Measurements from ENCODE around the gene JUP. TPM values are rescaled to one million over a fixed set of nuclear protein-coding genes. Genes with fewer than 3 reads are reported as not detected.

The JUP gene
- total and polyA plus RNA-seq, 2 of the 4 experiments (the other 2 are of a cell fraction), result 12.9 to 27.3 TPM

- no TSS peak for BruUV-seq (replicated peaks)
- H2AK9ac ChIP-seq (replicated peaks; ENCODE audit: low read depth, low read length, poor library complexity), result peak overlapping the region; percentile 63
- H3K27ac ChIP-seq (ENCODE audit: insufficient read depth, low read length), result peak overlapping the region; percentile 19
- H3K4me3 ChIP-seq (ENCODE audit: insufficient read depth, low read depth, low read length), result no peak overlapping the region
- POLR2A ChIA-PET (ENCODE audit: unreplicated experiment), result interaction anchor here (0.5 to 1.3 kb wide), 2 partner anchors 13 to 19 kb away, joined by 3 read pairs; partner anchors contain the start of gene JUP
- dilution Hi-C loops (cut with HindIII; ENCODE audit: low sequenced_read_pairs, unreplicated experiment) (no loop called here), in situ Hi-C loops (cut with MboI; ENCODE audit: low sequenced_read_pairs) (no loop called here), intact Hi-C loops (cut with micrococcal nuclease) (no loop called here)
- no peaks in the 10 kb centered on the region for H3K9me3 ChIP-seq (ENCODE audit: control insufficient read depth, insufficient read depth, low read length)
- CTCF ChIA-PET, result interaction anchor here (0.8 to 1.2 kb wide), 3 partner anchors 13 to 28 kb away, joined by 3 to 12 read pairs (median 5); partner anchors contain the start of gene JUP
- H2AK5ac ChIP-seq (ENCODE audit: low read depth, low read length), result peak overlapping the region; percentile 52
- peaks cover 25% of the 10 kb centered on the region for H3K4me1 ChIP-seq (ENCODE audit: control insufficient read depth, insufficient read depth, low read length)
- H3K14ac ChIP-seq (replicated peaks; ENCODE audit: low read depth, low read length), result peak overlapping the region; percentile 83
- H3K23ac ChIP-seq (ENCODE audit: low read depth, low read length), result peak overlapping the region; percentile 60
- H4K91ac ChIP-seq (ENCODE audit: insufficient read depth, low read depth, low read length), result peak overlapping the region; percentile 21; the same call in 1 of the 2 replicates
- H3K4ac ChIP-seq (ENCODE audit: low read depth, low read length), result peak overlapping the region; percentile 81
- TF ChIP-seq RAD21 (IDR thresholded peaks at IDR 0.05; ENCODE audit: low read length) (no peak), USF2 (IDR thresholded peaks at IDR 0.05; ENCODE audit: low read depth, low read length) (no peak), BHLHE40 (IDR thresholded peaks at IDR 0.05; ENCODE audit: low read depth, low read length) (no peak), SMC3 (IDR thresholded peaks at IDR 0.05; ENCODE audit: low read depth, low read length) (no peak), CEBPB (IDR thresholded peaks at IDR 0.05; ENCODE audit: low read depth, low read length) (no peak), NFE2L2 (IDR thresholded peaks at IDR 0.05; ENCODE audit: low read depth, low read length) (no peak), MAFK (IDR thresholded peaks at IDR 0.05; ENCODE audit: low read depth, low read length) (no peak), RFX5 (IDR thresholded peaks at IDR 0.05; ENCODE audit: low read depth, low read length) (no peak), RCOR1 (IDR thresholded peaks at IDR 0.05; ENCODE audit: insufficient replicate concordance, low read length) (no peak), FOS (IDR thresholded peaks at IDR 0.05; ENCODE audit: low read depth, low read length) (no peak), CHD1 (IDR thresholded peaks at IDR 0.05; ENCODE audit: low read depth, low read length) (no peak), MXI1 (IDR thresholded peaks at IDR 0.05; ENCODE audit: borderline replicate concordance, low read depth, low read length) (no peak), MAZ (IDR thresholded peaks at IDR 0.05; ENCODE audit: borderline replicate concordance, low read depth, low read length) (no peak), POLR2A (IDR thresholded peaks at IDR 0.05; ENCODE audit: low read depth, low read length) (no peak), ELK1 (IDR thresholded peaks at IDR 0.05; ENCODE audit: borderline replicate concordance, low read depth, low read length) (no peak), CTCF (conservative IDR thresholded peaks at IDR 0.05; ENCODE audit: low read depth, low read length) (no peak)
- no peak overlapping the region for H3K9ac ChIP-seq (ENCODE audit: low read depth, low read length)
- H3K18ac ChIP-seq (ENCODE audit: low read depth, low read length), result no peak overlapping the region; the same call in 1 of the 2 replicates
- H3K36me3 ChIP-seq (ENCODE audit: control insufficient read depth, insufficient read depth, low read length), result peaks cover 41% of the 10 kb centered on the region
- H3K56ac ChIP-seq (ENCODE audit: extremely low read depth, insufficient read depth, low read length), result no peak overlapping the region
- DNase-seq (peak; percentile 23), ATAC-seq (ENCODE audit: low read depth) (0 out of 2 replicates have a peak, but pooled peaks have one; percentile 8)
- peaks cover 27% of the 10 kb centered on the region for H3K9me1 ChIP-seq (ENCODE audit: insufficient read depth, low read length)
- WGBS, 2 experiments (ENCODE audit: extremely low coverage in 2 of 2, insufficient read length in 1 of 2), result no CpG with 5 or more reads among the region's 8 CpGs
- H2BK5ac ChIP-seq (ENCODE audit: low read depth, low read length, poor library complexity, severe bottlenecking), result no peak overlapping the region
- H4K8ac ChIP-seq (ENCODE audit: low read depth in 2 of 2, low read length in 2 of 2), result peak overlapping the region; percentile 26 to 69; a peak in 1 of 4 replicates
- H3K27me3 ChIP-seq (ENCODE audit: control insufficient read depth, insufficient read depth, low read length), result no peaks in the 10 kb centered on the region
- peak overlapping the region; percentile 71; the same call in 1 of the 2 replicates for H2BK20ac ChIP-seq (ENCODE audit: low read depth, low read length)
- no peak overlapping the region for H2AFZ ChIP-seq (replicated peaks; ENCODE audit: low read length, poor library complexity)
- peak overlapping the region; percentile 13; the same call in 1 of the 2 replicates for H4K5ac ChIP-seq (ENCODE audit: low read depth, low read length)
- peaks cover 31% of the 10 kb centered on the region for H4K20me1 ChIP-seq (ENCODE audit: insufficient read depth, low read length)
- H2BK15ac ChIP-seq (ENCODE audit: low read depth, low read length), result peak overlapping the region; percentile 15; the same call in 1 of the 3 replicates
- H3K79me1 ChIP-seq (ENCODE audit: low read depth in 1 of 2, low read length in 2 of 2), result peaks cover 14 to 57% of the 10 kb centered on the region in 2 experiments; a peak in 3 of 4 replicates
- no peak overlapping the region; the same call in 1 of the 2 replicates for H3K4me2 ChIP-seq (ENCODE audit: low read depth, low read length)
- H2BK120ac ChIP-seq (ENCODE audit: low read depth, low read length), result peak overlapping the region; percentile 77
These were observed 12.7 kb downstream of the JUP start for GRCh38 chr17:41773731-41774193.
